ENCODE data around the gene DIP2B.
"Not testable (repeated sequence)": the region's sequence is repeated elsewhere in the genome, so short reads cannot be mapped to it uniquely, and the experiment has no call there.

The DIP2B gene

GRCh38 chr12:50739611-50740010, 234.8 kb downstream of the DIP2B start:
- no peak for DNase-seq

GRCh38 chr12:50740307-50740706, 235.5 kb downstream of the DIP2B start:
- DNase-seq: no peak

- DNase-seq: no peak
Measured at GRCh38 chr12:50742776-50743175, 238.0 kb downstream of the DIP2B start.

- DNase-seq: no peak
Measured at GRCh38 chr12:50745861-50746260, 241.1 kb downstream of the DIP2B start.

- no peak for DNase-seq
Measured at GRCh38 chr12:50746431-50746830, 241.6 kb downstream of the DIP2B start.

- DNase-seq: no peak
Measured at GRCh38 chr12:50747817-50748216, 243.0 kb downstream of the DIP2B start.

- DNase-seq: no peak
Measured at GRCh38 chr12:50749459-50749882, 244.7 kb downstream of the DIP2B start.

GRCh38 chr12:50750366-50750765, 245.6 kb downstream of the DIP2B start:
- DNase-seq: no peak

- DNase-seq: no peak
Measured at GRCh38 chr12:50751948-50752721, 247.3 kb downstream of the DIP2B start.

GRCh38 chr12:50753232-50753769, 248.5 kb downstream of the DIP2B start:
- DNase-seq: no peak

- peak; percentile 74 to 79 (median 77) for DNase-seq
Measured at GRCh38 chr12:50763639-50764285, 259.0 kb downstream of the DIP2B start, which contains the start of gene ATF1. TSS of gene ATF1 (plus strand) at chr12:50764101. CDS start at chr12:50780146, 16,045 bp downstream.

GRCh38 chr12:50764286-50765094, 259.7 kb downstream of the DIP2B start:
- peak in 2 of 4 experiments; percentile 74 to 75 for DNase-seq

GRCh38 chr12:50765095-50765911, 260.5 kb downstream of the DIP2B start:
- peak; percentile 12 to 46 (median 21) for DNase-seq

- DNase-seq: no peak
Measured at GRCh38 chr12:50768391-50768790, 263.6 kb downstream of the DIP2B start.

GRCh38 chr12:50768813-50769212, 264.0 kb downstream of the DIP2B start:
- DNase-seq: not testable (repeated sequence)

- DNase-seq: no peak
Measured at GRCh38 chr12:50771409-50771808, 266.6 kb downstream of the DIP2B start.

GRCh38 chr12:50772470-50772869, 267.7 kb downstream of the DIP2B start:
- DNase-seq: no peak

GRCh38 chr12:50772877-50773276, 268.1 kb downstream of the DIP2B start:
- no peak for DNase-seq

GRCh38 chr12:50775251-50775650, 270.5 kb downstream of the DIP2B start:
- no peak for DNase-seq

- no peak for DNase-seq
Measured at GRCh38 chr12:50776749-50777728, 272.3 kb downstream of the DIP2B start.
